ENCODE data around the gene ANKRD61.
"Not testable (repeated sequence)": the region's sequence is repeated elsewhere in the genome, so short reads cannot be mapped to it uniquely, and the experiment has no call there.

Gene ANKRD61

GRCh38 chr7:6022707-6023106, 8.5 kb upstream of the ANKRD61 start:
- Histone ChIP-seq H3K9me3 (ENCODE audit: control insufficient read depth, insufficient read depth, low read length) (no peaks in the 10 kb centered on the region), H3K4me1 (ENCODE audit: insufficient read depth, low read length) (no peaks in the 10 kb centered on the region), H3K36me3 (ENCODE audit: insufficient read depth, low read length) (peaks cover 36% of the 10 kb centered on the region), H3K9ac (ENCODE audit: low read depth, low read length) (no peak overlapping the region)

GRCh38 chr7:6023974-6024435, 7.2 kb upstream of the ANKRD61 start:
- Histone ChIP-seq H3K36me3 (ENCODE audit: insufficient read depth, low read length) (peaks cover 32% of the 10 kb centered on the region), H3K9me3 (ENCODE audit: control insufficient read depth, insufficient read depth, low read length) (no peaks in the 10 kb centered on the region), H3K9ac (ENCODE audit: low read depth, low read length) (no peak overlapping the region), H3K4me1 (ENCODE audit: insufficient read depth, low read length) (no peaks in the 10 kb centered on the region)

GRCh38 chr7:6026011-6026819, 5.0 kb upstream of the ANKRD61 start:
- Histone ChIP-seq H3K4me1 (ENCODE audit: insufficient read depth, low read length) (no peaks in the 10 kb centered on the region), H3K9ac (ENCODE audit: low read depth, low read length) (no peak overlapping the region), H3K9me3 (ENCODE audit: control insufficient read depth, insufficient read depth, low read length) (no peaks in the 10 kb centered on the region), H3K36me3 (ENCODE audit: insufficient read depth, low read length) (peaks cover 22% of the 10 kb centered on the region)

GRCh38 chr7:6026820-6027311, 4.3 kb upstream of the ANKRD61 start:
- peaks cover 22% of the 10 kb centered on the region for H3K36me3 ChIP-seq (ENCODE audit: insufficient read depth, low read length)
- no peak overlapping the region for H3K9ac ChIP-seq (ENCODE audit: low read depth, low read length)
- H3K4me1 ChIP-seq (ENCODE audit: insufficient read depth, low read length): no peaks in the 10 kb centered on the region
- H3K9me3 ChIP-seq (ENCODE audit: control insufficient read depth, insufficient read depth, low read length): no peaks in the 10 kb centered on the region

GRCh38 chr7:6027806-6028365, 3.3 kb upstream of the ANKRD61 start:
- Histone ChIP-seq H3K4me1 (ENCODE audit: insufficient read depth, low read length) (no peaks in the 10 kb centered on the region), H3K36me3 (ENCODE audit: insufficient read depth, low read length) (peaks cover 16% of the 10 kb centered on the region), H3K9me3 (ENCODE audit: control insufficient read depth, insufficient read depth, low read length) (no peaks in the 10 kb centered on the region), H3K9ac (ENCODE audit: low read depth, low read length) (no peak overlapping the region)

- no peaks in the 10 kb centered on the region for H3K4me1 ChIP-seq (ENCODE audit: insufficient read depth, low read length)
- H3K9ac ChIP-seq (ENCODE audit: low read depth, low read length): no peak overlapping the region
- H3K36me3 ChIP-seq (ENCODE audit: insufficient read depth, low read length): peaks cover 9% of the 10 kb centered on the region
- H3K9me3 ChIP-seq (ENCODE audit: control insufficient read depth, insufficient read depth, low read length): no peaks in the 10 kb centered on the region
Observed at GRCh38 chr7:6028563-6028962, 2.6 kb upstream of the ANKRD61 start.

- Histone ChIP-seq H3K9ac (ENCODE audit: low read depth, low read length) (no peak overlapping the region), H3K36me3 (ENCODE audit: insufficient read depth, low read length) (peaks cover 9% of the 10 kb centered on the region), H3K9me3 (ENCODE audit: control insufficient read depth, insufficient read depth, low read length) (no peaks in the 10 kb centered on the region), H3K4me1 (ENCODE audit: insufficient read depth, low read length) (no peaks in the 10 kb centered on the region)
Observed at GRCh38 chr7:6031567-6031966, 391 bp downstream of the ANKRD61 start.

GRCh38 chr7:6032167-6032566, 991 bp downstream of the ANKRD61 start:
- Histone ChIP-seq H3K9ac (ENCODE audit: low read depth, low read length) (no peak overlapping the region), H3K36me3 (ENCODE audit: insufficient read depth, low read length) (peaks cover 12% of the 10 kb centered on the region), H3K4me1 (ENCODE audit: insufficient read depth, low read length) (no peaks in the 10 kb centered on the region), H3K9me3 (ENCODE audit: control insufficient read depth, insufficient read depth, low read length) (no peaks in the 10 kb centered on the region)

GRCh38 chr7:6032641-6033040, 1.5 kb downstream of the ANKRD61 start:
- Histone ChIP-seq H3K9me3 (ENCODE audit: control insufficient read depth, insufficient read depth, low read length) (no peaks in the 10 kb centered on the region), H3K4me1 (ENCODE audit: insufficient read depth, low read length) (no peaks in the 10 kb centered on the region), H3K36me3 (ENCODE audit: insufficient read depth, low read length) (peaks cover 12% of the 10 kb centered on the region), H3K9ac (ENCODE audit: low read depth, low read length) (no peak overlapping the region)

GRCh38 chr7:6035165-6035564, 4.0 kb downstream of the ANKRD61 start:
- no peaks in the 10 kb centered on the region for H3K4me1 ChIP-seq (ENCODE audit: insufficient read depth, low read length)
- no peak overlapping the region for H3K9ac ChIP-seq (ENCODE audit: low read depth, low read length)
- H3K9me3 ChIP-seq (ENCODE audit: control insufficient read depth, insufficient read depth, low read length): no peaks in the 10 kb centered on the region
- peaks cover 19% of the 10 kb centered on the region for H3K36me3 ChIP-seq (ENCODE audit: insufficient read depth, low read length)

- no peak overlapping the region for H3K9ac ChIP-seq (ENCODE audit: low read depth, low read length)
- H3K36me3 ChIP-seq (ENCODE audit: insufficient read depth, low read length): peaks cover 24% of the 10 kb centered on the region
- no peaks in the 10 kb centered on the region for H3K9me3 ChIP-seq (ENCODE audit: control insufficient read depth, insufficient read depth, low read length)
- H3K4me1 ChIP-seq (ENCODE audit: insufficient read depth, low read length): no peaks in the 10 kb centered on the region
Observed at GRCh38 chr7:6035686-6036085, 4.5 kb downstream of the ANKRD61 start.

- Histone ChIP-seq H3K9ac (ENCODE audit: low read depth, low read length) (no peak overlapping the region), H3K36me3 (ENCODE audit: insufficient read depth, low read length) (no peaks in the 10 kb centered on the region; the same call in none of the 2 replicates), H3K4me1 (ENCODE audit: insufficient read depth, low read length) (no peaks in the 10 kb centered on the region), H3K9me3 (ENCODE audit: control insufficient read depth, insufficient read depth, low read length) (no peaks in the 10 kb centered on the region)
Observed at GRCh38 chr7:6049780-6050179, 18.6 kb downstream of the ANKRD61 start.

GRCh38 chr7:6051185-6051584, 20.0 kb downstream of the ANKRD61 start:
- H3K36me3 ChIP-seq (ENCODE audit: insufficient read depth, low read length): not testable (repeated sequence)

GRCh38 chr7:6056616-6057015, 25.4 kb downstream of the ANKRD61 start:
- Histone ChIP-seq H3K4me1 (ENCODE audit: insufficient read depth, low read length) (no peaks in the 10 kb centered on the region), H3K36me3 (ENCODE audit: insufficient read depth, low read length) (no peaks in the 10 kb centered on the region), H3K9ac (ENCODE audit: low read depth, low read length) (no peak overlapping the region), H3K9me3 (ENCODE audit: control insufficient read depth, insufficient read depth, low read length) (no peaks in the 10 kb centered on the region)

More at GRCh38 chr7:6051185-6051584, 20.0 kb downstream of the ANKRD61 start:
- not testable (repeated sequence) for H3K4me1 ChIP-seq (ENCODE audit: insufficient read depth, low read length); H3K9ac ChIP-seq (ENCODE audit: low read depth, low read length); H3K9me3 ChIP-seq (ENCODE audit: control insufficient read depth, insufficient read depth, low read length)
